ENCODE measurements around the gene NFU1. TPM values are rescaled to one million over a fixed set of nuclear protein-coding genes. Genes with fewer than 3 reads are reported as not detected.
A peak's percentile ranks its signal among the peaks of the same experiment; 100 is the strongest.

NFU1 gene
- total RNA-seq, 4 donors from 2014 or later: 6.7 to 84.8 (median 45.0) TPM

GRCh38 chr2:69390001-69390400 is 47.2 kb downstream of the NFU1 start:
- Histone ChIP-seq H3K36me3 (peaks cover 0 to 3% (median 0%) of the 10 kb centered on the region in 4 donors), H3K27me3 (no peaks in the 10 kb centered on the region), H3K4me3 (no peak overlapping the region), H3K9me3 (no peaks in the 10 kb centered on the region), H3K4me1 (peaks cover 0 to 38% (median 14%) of the 10 kb centered on the region in 4 donors), H3K27ac (peak overlapping the region in 2 of 4 donors; percentile 6 to 27)
- in situ Hi-C loops (cut with MboI; ENCODE audit: low pct_ligation_motif_present in 1 of 4, low pct_unique_long_range_greater_than_20kb in 1 of 4, low sequenced_read_pairs in 3 of 4): no loop called here
- DNase-seq: no peak
- WGBS, 2 donors (ENCODE audit: low coverage in 1 of 2): 81 to 86% methylated on average over 2 to 3 of the region's 3 CpGs
- TF ChIP-seq POLR2AphosphoS5 (IDR thresholded peaks at IDR 0.05): no peak
- no peak for TF ChIP-seq POLR2A (IDR thresholded peaks at IDR 0.05)
- TF ChIP-seq EP300 (IDR thresholded peaks at IDR 0.05; ENCODE audit: low read depth): no peak
- TF ChIP-seq, protein P1, sequence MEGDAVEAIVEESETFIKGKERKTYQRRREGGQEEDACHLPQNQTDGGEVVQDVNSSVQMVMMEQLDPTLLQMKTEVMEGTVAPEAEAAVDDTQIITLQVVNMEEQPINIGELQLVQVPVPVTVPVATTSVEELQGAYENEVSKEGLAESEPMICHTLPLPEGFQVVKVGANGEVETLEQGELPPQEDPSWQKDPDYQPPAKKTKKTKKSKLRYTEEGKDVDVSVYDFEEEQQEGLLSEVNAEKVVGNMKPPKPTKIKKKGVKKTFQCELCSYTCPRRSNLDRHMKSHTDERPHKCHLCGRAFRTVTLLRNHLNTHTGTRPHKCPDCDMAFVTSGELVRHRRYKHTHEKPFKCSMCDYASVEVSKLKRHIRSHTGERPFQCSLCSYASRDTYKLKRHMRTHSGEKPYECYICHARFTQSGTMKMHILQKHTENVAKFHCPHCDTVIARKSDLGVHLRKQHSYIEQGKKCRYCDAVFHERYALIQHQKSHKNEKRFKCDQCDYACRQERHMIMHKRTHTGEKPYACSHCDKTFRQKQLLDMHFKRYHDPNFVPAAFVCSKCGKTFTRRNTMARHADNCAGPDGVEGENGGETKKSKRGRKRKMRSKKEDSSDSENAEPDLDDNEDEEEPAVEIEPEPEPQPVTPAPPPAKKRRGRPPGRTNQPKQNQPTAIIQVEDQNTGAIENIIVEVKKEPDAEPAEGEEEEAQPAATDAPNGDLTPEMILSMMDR (IDR thresholded peaks at IDR 0.05): no peak
- intact Hi-C loops (cut with DNase I; ENCODE audit: low total_unique reads): no loop called here

DNA sequence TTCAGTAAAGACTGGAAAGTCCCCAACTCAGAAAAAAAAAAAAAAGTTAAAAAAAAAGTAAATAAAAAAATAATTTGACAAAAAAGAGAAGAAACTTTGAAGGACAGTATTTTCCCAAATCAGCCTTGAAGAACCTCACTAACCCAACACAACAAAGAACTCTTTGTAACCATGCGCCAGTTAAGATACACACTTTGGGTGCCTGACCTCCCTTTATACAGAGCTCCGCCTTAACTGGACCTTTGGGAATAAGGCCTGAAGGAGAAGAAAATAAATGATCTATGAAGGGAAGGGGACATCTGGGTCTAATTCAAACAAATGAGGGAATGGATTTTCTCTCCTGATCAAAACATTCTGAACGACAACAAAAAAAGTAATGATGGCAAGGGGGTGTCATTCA is 48.0 kb downstream of the NFU1 start:
- WGBS, 2 donors (ENCODE audit: low coverage in 1 of 2): 95 to 96% methylated on average over 3 of the region's 3 CpGs
- no peak overlapping the region for H3K27ac ChIP-seq
- no peaks in the 10 kb centered on the region for H3K9me3 ChIP-seq
- no peaks in the 10 kb centered on the region for H3K27me3 ChIP-seq
- no peak for TF ChIP-seq POLR2A (IDR thresholded peaks at IDR 0.05)
- no peak for TF ChIP-seq POLR2AphosphoS5 (IDR thresholded peaks at IDR 0.05)
- TF ChIP-seq, protein P1 (IDR thresholded peaks at IDR 0.05): no peak
- TF ChIP-seq EP300 (IDR thresholded peaks at IDR 0.05; ENCODE audit: low read depth): no peak
- H3K4me3 ChIP-seq: no peak overlapping the region
- H3K36me3 ChIP-seq: no peaks in the 10 kb centered on the region
- DNase-seq: no peak
- in situ Hi-C loops (cut with MboI; ENCODE audit: low pct_ligation_motif_present in 1 of 4, low pct_unique_long_range_greater_than_20kb in 1 of 4, low sequenced_read_pairs in 3 of 4): no loop called here
- intact Hi-C loops (cut with DNase I; ENCODE audit: low total_unique reads): no loop called here
- peaks cover 0 to 44% (median 18%) of the 10 kb centered on the region in 4 donors for H3K4me1 ChIP-seq

DNA sequence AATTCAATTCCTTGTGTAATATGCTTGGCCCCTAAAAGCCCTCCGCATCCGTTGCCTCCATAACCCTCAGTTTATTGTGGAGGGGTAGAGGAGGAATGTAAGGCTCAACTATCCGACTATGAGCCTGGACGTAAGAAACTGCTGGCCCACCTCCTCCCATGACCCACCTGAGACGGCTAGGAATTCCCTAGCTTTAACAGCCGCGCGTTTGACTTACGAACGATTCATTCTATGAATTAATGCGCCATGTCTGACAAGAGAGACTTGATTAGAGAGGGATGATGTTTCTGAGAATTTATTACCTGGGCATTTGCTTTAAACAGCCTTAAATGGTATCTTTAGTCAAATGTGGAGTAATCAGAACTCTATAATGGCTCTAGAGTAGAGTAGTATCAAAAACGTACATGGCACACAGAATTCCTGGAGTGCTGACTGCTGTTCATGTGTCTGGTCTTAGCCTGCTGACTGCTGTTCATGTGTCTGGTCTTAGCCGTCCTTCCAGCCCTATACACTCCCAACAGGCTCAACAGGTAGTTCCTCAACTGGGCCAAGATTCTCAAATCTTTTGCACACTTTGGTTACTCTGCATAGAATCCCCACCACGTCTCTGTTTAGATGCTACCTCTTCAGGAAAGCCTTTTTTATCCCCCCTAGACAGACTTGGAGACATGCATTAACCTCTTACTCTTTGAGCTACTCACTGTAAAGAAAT is 49.3 kb downstream of the NFU1 start:
- peak overlapping the region; percentile 90 to 96 (median 92) for H3K27ac ChIP-seq
- H3K4me3 ChIP-seq: peak overlapping the region in 3 of 4 donors; percentile 73 to 93 (median 92)
- H3K27me3 ChIP-seq: no peaks in the 10 kb centered on the region
- H3K36me3 ChIP-seq: no peaks in the 10 kb centered on the region
- no peaks in the 10 kb centered on the region for H3K9me3 ChIP-seq
- TF ChIP-seq, protein P1 (IDR thresholded peaks at IDR 0.05): no peak
- no peak for TF ChIP-seq POLR2AphosphoS5 (IDR thresholded peaks at IDR 0.05)
- no peak for TF ChIP-seq POLR2A (IDR thresholded peaks at IDR 0.05)
- TF ChIP-seq EP300 (IDR thresholded peaks at IDR 0.05; ENCODE audit: low read depth): no peak
- H3K4me1 ChIP-seq: peaks cover 6 to 57% (median 29%) of the 10 kb centered on the region in 4 donors
- in situ Hi-C loops (cut with MboI; ENCODE audit: low pct_ligation_motif_present in 1 of 4, low pct_unique_long_range_greater_than_20kb in 1 of 4, low sequenced_read_pairs in 3 of 4): no loop called here
- no peak for DNase-seq
- WGBS, 2 donors (ENCODE audit: low coverage in 1 of 2): 76 to 77% methylated on average over 11 to 14 of the region's 14 CpGs
- intact Hi-C loops (cut with DNase I; ENCODE audit: low total_unique reads): loop anchor here (2.0 kb wide), 1 partner anchor 49 kb away; the partner anchor contains the start of gene NFU1

DNA sequence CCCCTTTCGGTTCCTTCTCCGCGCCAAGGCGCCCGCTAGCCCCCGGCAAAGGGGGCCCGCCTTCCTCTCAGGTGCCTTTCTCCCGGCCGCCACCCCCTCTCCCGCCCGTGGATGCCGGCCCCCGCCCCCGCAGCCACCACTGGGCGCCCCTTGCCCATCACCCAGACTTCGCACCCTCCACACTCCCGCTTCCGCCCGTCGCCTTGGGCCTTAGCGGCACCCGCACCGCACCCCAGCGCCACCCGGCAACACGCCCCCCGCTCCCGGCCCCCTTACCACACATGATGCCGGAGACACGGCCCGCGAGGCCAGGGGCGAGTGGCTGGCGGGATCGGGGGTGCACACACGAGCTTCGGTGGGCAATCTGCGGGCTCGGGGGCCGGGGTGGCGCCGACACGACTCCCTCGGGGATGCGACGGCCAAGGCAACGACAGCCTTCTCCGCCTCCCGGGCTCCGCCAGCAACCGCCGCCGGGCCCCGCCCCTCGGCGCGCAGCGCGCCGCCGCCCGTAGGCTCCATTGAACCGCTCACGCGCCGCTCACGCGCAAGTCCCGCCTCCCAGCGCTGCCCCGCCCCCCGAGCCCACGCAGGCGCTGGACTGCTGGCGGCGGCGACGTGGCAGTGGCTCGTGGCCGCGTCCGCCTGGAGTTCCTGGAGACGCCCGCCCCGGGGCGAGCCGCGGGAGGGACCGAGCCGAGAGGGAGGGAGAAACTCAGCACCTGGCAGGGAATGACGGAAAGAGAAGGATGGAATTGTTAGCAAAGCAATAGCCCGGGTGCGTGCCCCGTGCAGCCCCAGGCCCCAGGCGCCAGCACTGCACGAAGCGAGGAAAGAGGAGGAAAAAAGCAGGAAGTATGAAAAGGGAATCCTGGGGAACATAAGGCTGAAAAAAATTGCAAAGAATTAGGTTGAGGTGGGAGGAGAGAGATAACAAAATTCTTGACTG is 50.2 kb downstream of the NFU1 start, which contains the start of gene GFPT1:
GFPT1 (minus strand) TSS at position 439 of the 946 bp plus-strand sequence; CDS start at position 283, 156 bp downstream.
- intact Hi-C loops (cut with DNase I; ENCODE audit: low total_unique reads) (loop anchor here (2.0 kb wide), 1 partner anchor 50 kb away; the partner anchor contains the start of gene NFU1), in situ Hi-C loops (cut with MboI; ENCODE audit: low pct_ligation_motif_present in 1 of 4, low pct_unique_long_range_greater_than_20kb in 1 of 4, low sequenced_read_pairs in 3 of 4) (no loop called here)
- Histone ChIP-seq H3K9me3 (no peaks in the 10 kb centered on the region), H3K4me3 (peak within 1 kb of the TSS; percentile 73 to 93 (median 90)), H3K27ac (peak within 1 kb of the TSS; percentile 90 to 96 (median 92)), H3K4me1 (peaks cover 8 to 66% (median 37%) of the 10 kb centered on the region in 4 donors), H3K36me3 (no peaks in the 10 kb centered on the region), H3K27me3 (no peaks in the 10 kb centered on the region)
- WGBS, 2 donors (ENCODE audit: low coverage in 1 of 2): 1 to 2% methylated on average over 24 to 66 of the region's 97 CpGs
- TF ChIP-seq POLR2AphosphoS5 (IDR thresholded peaks at IDR 0.05) (peak; percentile 77 to 93 (median 93)), EP300 (IDR thresholded peaks at IDR 0.05; ENCODE audit: low read depth) (no peak), POLR2A (IDR thresholded peaks at IDR 0.05) (peak; percentile 93)
- TF ChIP-seq, protein P1 (IDR thresholded peaks at IDR 0.05): peak in 1 of 5 experiments; percentile 6
- DNase-seq: peak; percentile 97
